ENCODE data around the gene TMEM59L. TPM values are rescaled to one million over a fixed set of nuclear protein-coding genes. Genes with fewer than 3 reads are reported as not detected.

The TMEM59L gene
- total RNA-seq, 2 donors from 2014 or later = 3.2 to 6.5 TPM

- DNase-seq (ENCODE audit: low spot score) (no peak), ATAC-seq (ENCODE audit: insufficient number of reproducible peaks, low FRiP score, low read depth) (peak; percentile 27)
- Histone ChIP-seq H3K9me3 (no peaks in the 10 kb centered on the region), H3K27me3 (replicated peaks; ENCODE audit: insufficient read depth) (no peaks in the 10 kb centered on the region), H3K36me3 (no peaks in the 10 kb centered on the region), H3K27ac (peak overlapping the region; percentile 88 to 92), H3K4me1 (ENCODE audit: control insufficient read depth in 1 of 2, low read depth in 2 of 2) (peaks cover 27 to 59% of the 10 kb centered on the region in 2 donors), H3K4me3 (peak overlapping the region; percentile 62)
- TF ChIP-seq CTCF (IDR thresholded peaks at IDR 0.05) = no peak
Measured at GRCh38 chr19:18650021-18650390, 37.3 kb downstream of the TMEM59L start.

- H3K27me3 ChIP-seq (replicated peaks; ENCODE audit: insufficient read depth) = no peaks in the 10 kb centered on the region
- peak overlapping the region; percentile 62 for H3K4me3 ChIP-seq
- peak overlapping the region; percentile 88 to 92 for H3K27ac ChIP-seq
- H3K36me3 ChIP-seq = no peaks in the 10 kb centered on the region
- DNase-seq (ENCODE audit: low spot score) (peak; percentile 66), ATAC-seq (ENCODE audit: insufficient number of reproducible peaks, low FRiP score, low read depth) (peak; percentile 75)
- TF ChIP-seq CTCF (IDR thresholded peaks at IDR 0.05) = no peak
- no peaks in the 10 kb centered on the region for H3K9me3 ChIP-seq
- peaks cover 23 to 53% of the 10 kb centered on the region in 2 donors for H3K4me1 ChIP-seq (ENCODE audit: control insufficient read depth in 1 of 2, low read depth in 2 of 2)
Measured at GRCh38 chr19:18650468-18651041, 37.9 kb downstream of the TMEM59L start.

GRCh38 chr19:18651300-18651699, 38.6 kb downstream of the TMEM59L start:
- Histone ChIP-seq H3K27ac (peak overlapping the region; percentile 88 to 92), H3K9me3 (no peaks in the 10 kb centered on the region), H3K36me3 (no peaks in the 10 kb centered on the region), H3K4me3 (no peak overlapping the region), H3K4me1 (ENCODE audit: control insufficient read depth in 1 of 2, low read depth in 2 of 2) (peaks cover 19 to 46% of the 10 kb centered on the region in 2 donors), H3K27me3 (replicated peaks; ENCODE audit: insufficient read depth) (no peaks in the 10 kb centered on the region)
- DNase-seq (ENCODE audit: low spot score) (no peak), ATAC-seq (ENCODE audit: insufficient number of reproducible peaks, low FRiP score, low read depth) (no peak)
- TF ChIP-seq CTCF (IDR thresholded peaks at IDR 0.05) = no peak

GRCh38 chr19:18651733-18652132, 39.1 kb downstream of the TMEM59L start:
- Histone ChIP-seq H3K9me3 (no peaks in the 10 kb centered on the region), H3K4me1 (ENCODE audit: control insufficient read depth in 1 of 2, low read depth in 2 of 2) (peaks cover 19 to 44% of the 10 kb centered on the region in 2 donors), H3K4me3 (no peak overlapping the region), H3K27me3 (replicated peaks; ENCODE audit: insufficient read depth) (no peaks in the 10 kb centered on the region), H3K27ac (peak overlapping the region; percentile 88 to 92), H3K36me3 (no peaks in the 10 kb centered on the region)
- no peak for TF ChIP-seq CTCF (IDR thresholded peaks at IDR 0.05)
- no peak for DNase-seq (ENCODE audit: low spot score)
- ATAC-seq (ENCODE audit: insufficient number of reproducible peaks, low FRiP score, low read depth) = no peak

GRCh38 chr19:18653853-18654252, 41.2 kb downstream of the TMEM59L start:
- Histone ChIP-seq H3K4me1 (ENCODE audit: control insufficient read depth in 1 of 2, low read depth in 2 of 2) (peaks cover 31 to 55% of the 10 kb centered on the region in 2 donors), H3K27me3 (replicated peaks; ENCODE audit: insufficient read depth) (no peaks in the 10 kb centered on the region), H3K36me3 (no peaks in the 10 kb centered on the region), H3K4me3 (no peak overlapping the region), H3K9me3 (no peaks in the 10 kb centered on the region), H3K27ac (no peak overlapping the region)
- no peak for DNase-seq (ENCODE audit: low spot score)
- no peak for ATAC-seq (ENCODE audit: insufficient number of reproducible peaks, low FRiP score, low read depth)
- TF ChIP-seq CTCF (IDR thresholded peaks at IDR 0.05) = no peak

All from thoracic aorta (tissue), 2 donors.